ENCODE data around the gene TAS2R1. TPM values are rescaled to one million over a fixed set of nuclear protein-coding genes. Genes with fewer than 3 reads are reported as not detected.

TAS2R1 gene
- total RNA-seq, 1 donor from 2014 or later: not detected

- no peak overlapping the region for H3K9ac ChIP-seq
- TF ChIP-seq EZH2phosphoT487 (IDR thresholded peaks at IDR 0.05) (no peak), CTCF (IDR thresholded peaks at IDR 0.05) (no peak), EZH2 (IDR thresholded peaks at IDR 0.05) (no peak)
- no peak for DNase-seq (ENCODE audit: low spot score)
- Mint-ChIP-seq H3K27ac (no peak overlapping the region), H3K27me3 (ENCODE audit: insufficient read depth, low read depth) (peaks cover 13% of the 10 kb centered on the region), H3K36me3 (no peaks in the 10 kb centered on the region), H3K4me3 (no peak overlapping the region), H3K4me1 (peaks cover 13% of the 10 kb centered on the region), H3K9me3 (peaks cover 2% of the 10 kb centered on the region)
- H3K27me3 ChIP-seq: no peaks in the 10 kb centered on the region
- H3K9me3 ChIP-seq (ENCODE audit: low read depth): no peaks in the 10 kb centered on the region
- H3K4me3 ChIP-seq: no peak overlapping the region
- no peaks in the 10 kb centered on the region for H3K4me1 ChIP-seq
- H3K27ac ChIP-seq: no peak overlapping the region
- H3F3A ChIP-seq (ENCODE audit: low read depth): no peaks in the 10 kb centered on the region
- H3K36me3 ChIP-seq: no peaks in the 10 kb centered on the region
- no peak overlapping the region for H2AFZ ChIP-seq (replicated peaks)
- no peaks in the 10 kb centered on the region for H4K20me1 ChIP-seq (ENCODE audit: low read depth)
- H3K79me2 ChIP-seq (ENCODE audit: low read depth): no peaks in the 10 kb centered on the region
- no peak overlapping the region for H3K4me2 ChIP-seq
These were observed 40.9 kb downstream of the TAS2R1 start for GRCh38 chr5:9589049-9589835.

DNA sequence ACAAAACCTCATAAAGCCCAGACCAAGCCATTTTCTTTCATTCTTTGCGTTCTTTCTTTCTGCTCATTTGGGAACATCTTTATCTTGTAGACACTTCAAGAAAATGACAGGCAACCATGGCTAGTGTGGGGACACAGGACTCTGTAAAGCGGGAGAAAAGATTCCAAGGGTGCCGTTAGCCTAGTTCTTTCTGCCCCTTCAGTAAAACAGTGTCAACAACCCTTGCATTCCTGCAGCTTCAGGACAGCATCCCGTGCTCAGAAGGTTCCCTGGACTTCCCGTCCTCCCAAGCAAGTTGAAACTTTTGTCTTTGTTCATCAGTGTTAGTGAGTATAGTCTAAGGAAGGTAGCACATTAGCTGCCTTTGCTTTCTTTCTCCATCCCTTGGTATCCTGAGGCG, 41.9 kb downstream of the TAS2R1 start:
- Mint-ChIP-seq H3K4me3 (no peak overlapping the region), H3K27ac (no peak overlapping the region), H3K36me3 (no peaks in the 10 kb centered on the region), H3K9me3 (peaks cover 2% of the 10 kb centered on the region), H3K27me3 (ENCODE audit: insufficient read depth, low read depth) (peaks cover 9% of the 10 kb centered on the region), H3K4me1 (peaks cover 15% of the 10 kb centered on the region)
- no peaks in the 10 kb centered on the region for H3K27me3 ChIP-seq
- H4K20me1 ChIP-seq (ENCODE audit: low read depth): no peaks in the 10 kb centered on the region
- H3K4me2 ChIP-seq: no peak overlapping the region
- no peaks in the 10 kb centered on the region for H3F3A ChIP-seq (ENCODE audit: low read depth)
- H2AFZ ChIP-seq (replicated peaks): no peak overlapping the region
- H3K9me3 ChIP-seq (ENCODE audit: low read depth): no peaks in the 10 kb centered on the region
- H3K79me2 ChIP-seq (ENCODE audit: low read depth): no peaks in the 10 kb centered on the region
- no peaks in the 10 kb centered on the region for H3K36me3 ChIP-seq
- DNase-seq (ENCODE audit: low spot score): no peak
- no peak overlapping the region for H3K27ac ChIP-seq
- H3K4me3 ChIP-seq: no peak overlapping the region
- TF ChIP-seq EZH2 (IDR thresholded peaks at IDR 0.05) (no peak), EZH2phosphoT487 (IDR thresholded peaks at IDR 0.05) (no peak), CTCF (IDR thresholded peaks at IDR 0.05) (no peak)
- no peak overlapping the region for H3K9ac ChIP-seq
- no peaks in the 10 kb centered on the region for H3K4me1 ChIP-seq

DNA sequence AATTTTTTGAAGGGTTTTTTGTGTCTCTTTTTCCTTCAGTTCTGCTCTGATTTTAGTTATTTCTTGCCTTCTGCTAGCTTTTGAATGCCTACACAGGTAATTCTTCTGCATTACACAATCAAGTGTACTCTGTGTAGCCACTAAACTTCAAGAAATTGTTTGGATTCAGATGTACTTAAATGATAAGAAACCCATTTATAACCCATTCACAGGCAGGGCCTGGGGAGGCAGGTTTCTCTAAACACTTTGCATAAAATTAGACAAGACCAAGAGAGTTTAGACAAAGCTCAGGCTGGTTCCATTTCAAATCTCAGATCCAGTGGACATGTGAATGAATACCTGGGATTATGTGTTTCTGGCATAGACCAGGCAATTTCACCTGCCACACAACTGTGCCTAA, 43.0 kb downstream of the TAS2R1 start:
- no peaks in the 10 kb centered on the region for H3K4me1 ChIP-seq
- no peaks in the 10 kb centered on the region for H3K9me3 ChIP-seq (ENCODE audit: low read depth)
- H3K27ac ChIP-seq: no peak overlapping the region
- H3K27ac Mint-ChIP-seq: no peak overlapping the region
- H3K36me3 ChIP-seq: no peaks in the 10 kb centered on the region
- peaks cover 8% of the 10 kb centered on the region for H3K27me3 Mint-ChIP-seq (ENCODE audit: insufficient read depth, low read depth)
- H3K4me2 ChIP-seq: no peak overlapping the region
- TF ChIP-seq EZH2 (IDR thresholded peaks at IDR 0.05): no peak
- H3K4me1 Mint-ChIP-seq: peaks cover 16% of the 10 kb centered on the region
- no peak for DNase-seq (ENCODE audit: low spot score)
- no peaks in the 10 kb centered on the region for H3K27me3 ChIP-seq
- no peaks in the 10 kb centered on the region for H3K36me3 Mint-ChIP-seq
- no peaks in the 10 kb centered on the region for H3K79me2 ChIP-seq (ENCODE audit: low read depth)
- H3K4me3 Mint-ChIP-seq: no peak overlapping the region
- H2AFZ ChIP-seq (replicated peaks): no peak overlapping the region
- H4K20me1 ChIP-seq (ENCODE audit: low read depth): no peaks in the 10 kb centered on the region
- H3K4me3 ChIP-seq: no peak overlapping the region
- H3F3A ChIP-seq (ENCODE audit: low read depth): no peaks in the 10 kb centered on the region
- H3K9me3 Mint-ChIP-seq: peaks cover 2% of the 10 kb centered on the region
- H3K9ac ChIP-seq: no peak overlapping the region

GRCh38 chr5:9582406-9582805, 47.7 kb downstream of the TAS2R1 start:
- H3K36me3 ChIP-seq: no peaks in the 10 kb centered on the region
- no peaks in the 10 kb centered on the region for H3K27me3 Mint-ChIP-seq (ENCODE audit: insufficient read depth, low read depth)

More at GRCh38 chr5:9582406-9582805, 47.7 kb downstream of the TAS2R1 start:
- Mint-ChIP-seq H3K4me1 (peaks cover 8% of the 10 kb centered on the region), H3K27ac (no peak overlapping the region), H3K9me3 (peaks cover 2% of the 10 kb centered on the region), H3K36me3 (no peaks in the 10 kb centered on the region), H3K4me3 (no peak overlapping the region)
- Histone ChIP-seq H3K27me3 (no peaks in the 10 kb centered on the region), H3K9ac (no peak overlapping the region), H3K9me3 (ENCODE audit: low read depth) (no peaks in the 10 kb centered on the region), H3K4me2 (no peak overlapping the region), H3K4me1 (no peaks in the 10 kb centered on the region), H3F3A (ENCODE audit: low read depth) (no peaks in the 10 kb centered on the region), H3K4me3 (no peak overlapping the region), H4K20me1 (ENCODE audit: low read depth) (no peaks in the 10 kb centered on the region), H3K79me2 (ENCODE audit: low read depth) (no peaks in the 10 kb centered on the region), H3K27ac (no peak overlapping the region), H2AFZ (replicated peaks) (no peak overlapping the region)
- no peak for DNase-seq (ENCODE audit: low spot score)
- TF ChIP-seq CTCF (IDR thresholded peaks at IDR 0.05) (no peak), EZH2phosphoT487 (IDR thresholded peaks at IDR 0.05) (no peak), EZH2 (IDR thresholded peaks at IDR 0.05) (no peak)

Measured in neural progenitor cell (in vitro differentiated cells).